Measurements from ENCODE around the gene SHFL. TPM values are rescaled to one million over a fixed set of nuclear protein-coding genes. Genes with fewer than 3 reads are reported as not detected.

Gene SHFL
- total and polyA plus RNA-seq, 2 of the 4 experiments (the other 2 are of a cell fraction): 9.0 to 32.1 TPM

DNA sequence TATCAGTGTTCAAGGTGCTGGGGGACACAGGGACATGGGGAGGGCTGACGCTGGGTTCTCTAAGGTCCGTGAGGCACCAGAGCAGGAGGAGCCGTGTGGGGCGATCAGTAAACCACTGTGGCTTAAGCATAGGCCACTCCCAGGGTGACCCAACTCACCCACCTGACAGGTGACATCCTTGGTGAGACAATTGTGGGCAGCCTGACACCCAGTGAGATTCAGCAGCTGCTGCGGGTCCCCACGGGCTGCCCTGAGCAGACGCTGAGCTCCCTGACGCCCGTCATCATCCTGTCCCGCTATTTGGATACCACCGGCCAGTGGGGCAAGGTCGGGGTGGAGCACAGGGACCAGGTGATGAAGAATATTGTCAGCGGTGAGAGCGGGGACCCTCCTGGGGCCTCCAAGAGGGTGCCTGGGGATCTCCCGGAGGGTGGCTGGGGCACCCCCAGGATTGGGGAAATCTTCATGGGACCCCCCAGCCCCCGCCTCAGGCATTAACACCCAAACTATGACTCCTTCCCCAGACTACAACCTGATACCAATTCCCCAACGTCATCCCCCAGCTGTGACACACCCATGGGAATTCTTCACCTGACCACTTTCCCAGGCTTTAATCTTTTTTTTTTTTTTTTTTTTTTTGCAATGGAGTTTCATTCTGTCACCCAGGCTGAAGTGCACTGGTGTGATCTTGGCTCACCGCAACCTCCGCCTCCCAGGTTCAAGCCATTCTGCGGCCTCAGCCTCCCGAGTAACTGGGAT lies 33.3 kb upstream of the SHFL start:
- Histone ChIP-seq H2BK20ac (ENCODE audit: low read depth, low read length) (no peak overlapping the region), H2BK120ac (ENCODE audit: low read depth, low read length) (no peak overlapping the region), H3K27me3 (ENCODE audit: control insufficient read depth, insufficient read depth, low read length) (peaks cover 12% of the 10 kb centered on the region), H2AK5ac (ENCODE audit: low read depth, low read length) (no peak overlapping the region), H3K9me1 (ENCODE audit: insufficient read depth, low read length) (no peaks in the 10 kb centered on the region), H2BK5ac (ENCODE audit: low read depth, low read length, poor library complexity, severe bottlenecking) (no peak overlapping the region), H3K4ac (ENCODE audit: low read depth, low read length) (no peak overlapping the region), H3K23ac (ENCODE audit: low read depth, low read length) (no peak overlapping the region), H3K36me3 (ENCODE audit: control insufficient read depth, insufficient read depth, low read length) (no peaks in the 10 kb centered on the region), H3K4me3 (ENCODE audit: insufficient read depth, low read depth, low read length) (no peak overlapping the region), H4K8ac (ENCODE audit: low read depth in 2 of 2, low read length in 2 of 2) (no peak overlapping the region), H3K27ac (ENCODE audit: insufficient read depth, low read length) (no peak overlapping the region), H4K91ac (ENCODE audit: insufficient read depth, low read depth, low read length) (no peak overlapping the region), H4K5ac (ENCODE audit: low read depth, low read length) (no peak overlapping the region), H2AK9ac (replicated peaks; ENCODE audit: low read depth, low read length, poor library complexity) (no peak overlapping the region), H3K14ac (replicated peaks; ENCODE audit: low read depth, low read length) (no peak overlapping the region), H2BK15ac (ENCODE audit: low read depth, low read length) (no peak overlapping the region), H3K9ac (ENCODE audit: low read depth, low read length) (no peak overlapping the region), H2AFZ (replicated peaks; ENCODE audit: low read length, poor library complexity) (no peak overlapping the region), H3K79me1 (ENCODE audit: low read depth in 1 of 2, low read length in 2 of 2) (no peaks in the 10 kb centered on the region), H3K4me2 (ENCODE audit: low read depth, low read length) (no peak overlapping the region), H3K56ac (ENCODE audit: extremely low read depth, insufficient read depth, low read length) (no peak overlapping the region), H3K18ac (ENCODE audit: low read depth, low read length) (no peak overlapping the region), H4K20me1 (ENCODE audit: insufficient read depth, low read length) (no peaks in the 10 kb centered on the region), H3K9me3 (ENCODE audit: control insufficient read depth, insufficient read depth, low read length) (no peaks in the 10 kb centered on the region), H3K4me1 (ENCODE audit: control insufficient read depth, insufficient read depth, low read length) (no peaks in the 10 kb centered on the region)
- WGBS, 2 experiments (ENCODE audit: extremely low coverage in 2 of 2, insufficient read length in 1 of 2): 43% methylated on average over 5 of the region's 21 CpGs; no CpG with 5 or more reads in 1 of the 2 experiments
- POLR2A ChIA-PET (ENCODE audit: unreplicated experiment): no interaction called here
- in situ Hi-C loops (cut with MboI; ENCODE audit: low sequenced_read_pairs) (loop anchor here (25.0 kb wide), 1 partner anchor 915 kb away; the partner anchor contains the start of genes OR7G3 and ZNF317), dilution Hi-C loops (cut with HindIII; ENCODE audit: low sequenced_read_pairs, unreplicated experiment) (no loop called here), intact Hi-C loops (cut with micrococcal nuclease) (no loop called here)
- CTCF ChIA-PET: no interaction called here
- ATAC-seq (ENCODE audit: low read depth): no peak
- no TSS peak for BruUV-seq (replicated peaks)
- TF ChIP-seq FOS (IDR thresholded peaks at IDR 0.05; ENCODE audit: low read depth, low read length) (no peak), NFE2L2 (IDR thresholded peaks at IDR 0.05; ENCODE audit: low read depth, low read length) (no peak), MAFK (IDR thresholded peaks at IDR 0.05; ENCODE audit: low read depth, low read length) (no peak)
- DNase-seq: no peak

Measured in IMR-90 (cell line).